Measurements from ENCODE around the gene HIPK2.

Gene HIPK2

DNA sequence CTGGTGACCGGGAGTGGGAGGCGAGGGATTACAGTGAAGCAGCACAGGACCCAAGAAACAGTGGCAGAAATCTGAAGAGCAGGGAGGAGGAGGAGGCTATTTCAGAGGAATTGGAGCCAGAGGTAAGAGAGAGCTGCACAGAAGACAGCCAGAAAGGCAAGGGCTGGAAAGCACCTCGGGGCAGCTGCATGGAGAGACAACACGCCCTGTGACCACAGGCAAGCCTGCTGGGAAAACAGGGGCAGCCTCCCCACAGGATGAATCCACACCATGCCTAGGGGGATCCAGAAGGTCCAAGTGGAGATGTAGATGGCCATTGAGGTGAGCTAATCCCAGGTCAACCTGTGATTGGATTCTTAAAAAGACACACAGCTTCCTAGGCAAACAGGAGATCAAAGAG, 135.5 kb downstream of the HIPK2 start:
- TF ChIP-seq GATA3 (IDR thresholded peaks at IDR 0.05; ENCODE audit: low read depth, low read length) (no peak), GATA2 (IDR thresholded peaks at IDR 0.05; ENCODE audit: low read depth, low read length) (no peak)

DNA sequence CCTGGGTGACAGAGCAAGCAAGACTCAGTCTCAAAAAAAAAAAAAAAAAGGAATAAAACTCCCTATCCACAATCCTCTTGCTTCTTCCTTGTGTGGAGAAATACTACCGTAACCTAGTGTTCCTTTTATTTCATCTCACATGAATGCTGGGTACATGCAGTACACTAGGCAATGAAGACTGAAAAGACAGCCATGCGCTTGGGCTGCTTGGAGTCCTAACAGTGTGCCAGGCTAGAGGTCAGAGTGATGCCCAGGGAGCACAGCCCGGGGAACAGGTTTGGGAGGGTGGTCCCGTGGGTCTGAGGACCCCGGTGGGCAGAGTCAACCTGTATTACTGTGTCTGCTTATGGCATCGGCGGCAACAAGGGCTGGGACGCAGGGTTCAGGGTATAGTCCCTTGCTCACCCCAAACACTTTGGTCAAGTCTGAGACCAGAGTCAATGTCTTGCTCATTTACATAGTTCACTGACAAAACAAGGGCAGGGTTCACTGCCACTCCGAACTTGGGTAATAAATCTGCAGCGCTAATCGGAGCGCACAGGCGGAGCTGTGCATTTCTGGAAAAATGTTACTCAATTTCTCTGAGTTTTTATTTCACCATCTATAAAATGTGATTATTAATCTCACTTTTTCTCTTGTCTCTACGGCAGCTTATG, 136.3 kb downstream of the HIPK2 start:
- no peak for TF ChIP-seq GATA2 (IDR thresholded peaks at IDR 0.05; ENCODE audit: low read depth, low read length)
- TF ChIP-seq GATA3 (IDR thresholded peaks at IDR 0.05; ENCODE audit: low read depth, low read length) = no peak

GRCh38 chr7:139640681-139641080, 137.1 kb downstream of the HIPK2 start:
- no peak for TF ChIP-seq GATA3 (IDR thresholded peaks at IDR 0.05; ENCODE audit: low read depth, low read length)

DNA sequence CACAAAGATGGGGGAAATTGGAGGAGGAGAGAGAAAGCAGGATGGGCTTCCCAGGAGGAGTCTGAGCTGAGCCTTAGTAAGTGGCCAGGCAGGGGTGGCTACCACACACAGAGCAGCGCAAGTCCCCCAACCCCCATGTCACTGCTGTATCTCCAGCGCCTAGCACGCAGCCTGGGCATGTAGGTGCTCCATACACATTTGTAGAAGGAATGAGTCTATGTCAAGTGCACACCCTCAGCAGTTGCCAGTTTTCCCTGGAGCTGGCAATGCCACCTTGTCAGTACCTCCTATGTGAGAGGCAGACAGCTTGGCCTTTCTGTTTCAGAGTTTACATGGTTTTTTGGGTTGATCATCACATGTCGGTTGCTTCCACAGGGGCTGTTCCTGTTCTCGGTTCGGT, 138.2 kb downstream of the HIPK2 start:
- no peak for TF ChIP-seq GATA2 (IDR thresholded peaks at IDR 0.05; ENCODE audit: low read depth, low read length)
- no peak for TF ChIP-seq GATA3 (IDR thresholded peaks at IDR 0.05; ENCODE audit: low read depth, low read length)

GRCh38 chr7:139635526-139636302, 142.1 kb downstream of the HIPK2 start:
- TF ChIP-seq GATA2 (IDR thresholded peaks at IDR 0.05; ENCODE audit: low read depth, low read length) (no peak), GATA3 (IDR thresholded peaks at IDR 0.05; ENCODE audit: low read depth, low read length) (no peak)

GRCh38 chr7:139634087-139634486, 143.7 kb downstream of the HIPK2 start:
- no peak for TF ChIP-seq GATA3 (IDR thresholded peaks at IDR 0.05; ENCODE audit: low read depth, low read length)
- no peak for TF ChIP-seq GATA2 (IDR thresholded peaks at IDR 0.05; ENCODE audit: low read depth, low read length)

- TF ChIP-seq GATA2 (IDR thresholded peaks at IDR 0.05; ENCODE audit: low read depth, low read length) (no peak), GATA3 (IDR thresholded peaks at IDR 0.05; ENCODE audit: low read depth, low read length) (no peak)
These were observed 146.2 kb downstream of the HIPK2 start for GRCh38 chr7:139631520-139632031.

GRCh38 chr7:139630643-139631519, 146.9 kb downstream of the HIPK2 start:
- TF ChIP-seq GATA3 (IDR thresholded peaks at IDR 0.05; ENCODE audit: low read depth, low read length) (no peak), GATA2 (IDR thresholded peaks at IDR 0.05; ENCODE audit: low read depth, low read length) (no peak)

GRCh38 chr7:139629392-139630082, 148.3 kb downstream of the HIPK2 start:
- TF ChIP-seq GATA3 (IDR thresholded peaks at IDR 0.05; ENCODE audit: low read depth, low read length) = no peak
- no peak for TF ChIP-seq GATA2 (IDR thresholded peaks at IDR 0.05; ENCODE audit: low read depth, low read length)

DNA sequence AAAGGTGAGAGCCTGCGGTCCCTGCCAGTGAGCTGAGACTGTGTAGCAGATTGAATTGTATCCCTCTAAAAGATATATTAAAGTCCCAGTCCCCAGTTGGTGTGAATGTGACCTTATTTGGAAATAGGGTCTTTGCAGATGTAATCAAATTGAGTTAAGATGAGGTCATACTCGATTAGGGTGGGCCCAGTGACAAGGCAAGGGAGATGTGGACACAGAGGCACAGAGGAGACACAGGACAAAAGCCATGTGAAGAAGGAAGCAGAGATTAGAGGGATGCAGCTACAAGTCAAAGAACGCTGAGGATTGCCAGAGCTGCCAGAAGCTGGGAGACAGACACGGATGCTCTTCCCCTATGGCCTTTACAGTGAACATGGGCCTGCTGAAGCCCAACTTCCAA, 150.0 kb downstream of the HIPK2 start:
- TF ChIP-seq GATA2 (IDR thresholded peaks at IDR 0.05; ENCODE audit: low read depth, low read length) = no peak
- no peak for TF ChIP-seq GATA3 (IDR thresholded peaks at IDR 0.05; ENCODE audit: low read depth, low read length)

DNA sequence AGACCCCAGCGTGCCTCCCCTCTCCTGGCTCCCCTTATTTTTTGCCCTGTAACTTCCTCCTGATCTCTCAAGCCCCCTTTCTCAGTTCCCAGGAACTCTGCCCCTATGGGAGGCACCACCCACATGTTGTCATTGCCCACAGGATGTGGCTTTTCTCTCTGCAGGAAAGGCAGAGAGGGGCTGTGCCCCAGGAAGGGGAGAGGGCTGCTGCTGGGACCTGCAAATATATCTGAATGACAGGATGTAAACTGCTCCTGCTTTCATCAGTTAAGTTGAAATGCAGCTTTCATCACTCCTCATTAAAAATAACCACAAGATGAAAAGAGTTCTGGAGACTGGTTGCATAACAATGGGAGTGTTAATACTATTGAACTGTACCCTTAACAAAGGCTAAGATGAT, 151.0 kb downstream of the HIPK2 start:
- TF ChIP-seq GATA3 (IDR thresholded peaks at IDR 0.05; ENCODE audit: low read depth, low read length) (no peak), GATA2 (IDR thresholded peaks at IDR 0.05; ENCODE audit: low read depth, low read length) (no peak)

DNA sequence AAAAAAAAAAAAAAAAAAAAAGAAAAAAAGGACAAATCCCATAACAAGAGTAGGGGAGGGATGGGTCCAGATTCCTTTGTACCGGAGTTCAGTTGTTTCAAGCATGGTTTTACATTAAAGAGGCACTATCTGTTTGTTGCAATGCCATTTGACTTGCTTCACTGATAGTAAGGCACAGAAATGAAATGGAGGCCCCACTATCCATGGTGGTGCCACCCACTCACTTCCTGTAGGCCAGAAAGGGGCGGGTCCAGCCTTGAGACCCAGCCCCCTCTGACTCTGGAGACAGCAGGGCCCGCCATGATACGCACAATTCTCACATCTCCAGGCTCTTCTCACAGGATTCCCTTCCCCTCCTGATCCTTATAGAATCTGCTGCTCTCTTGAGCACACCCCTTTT, 154.3 kb downstream of the HIPK2 start:
- no peak for TF ChIP-seq GATA2 (IDR thresholded peaks at IDR 0.05; ENCODE audit: low read depth, low read length)
- no peak for TF ChIP-seq GATA3 (IDR thresholded peaks at IDR 0.05; ENCODE audit: low read depth, low read length)

GRCh38 chr7:139620676-139621344, 157.0 kb downstream of the HIPK2 start:
- TF ChIP-seq GATA3 (IDR thresholded peaks at IDR 0.05; ENCODE audit: low read depth, low read length) (no peak), GATA2 (IDR thresholded peaks at IDR 0.05; ENCODE audit: low read depth, low read length) (no peak)
